ENCODE data around the gene ZNF562.

GRCh38 chr19:9700229-9700981 is 25.5 kb upstream of the ZNF562 start:
- TF ChIP-seq CTCF (IDR thresholded peaks at IDR 0.05): no peak
- TF ChIP-seq POLR2A (IDR thresholded peaks at IDR 0.05): no peak

All from stomach (tissue), 4 donors.